ENCODE measurements around the gene KIF13A.

The KIF13A gene

GRCh38 chr6:17928514-17929430, 58.7 kb downstream of the KIF13A start:
- TF ChIP-seq ZFX (IDR thresholded peaks at IDR 0.05; ENCODE audit: borderline replicate concordance), result no peak
- TF ChIP-seq, protein P1, sequence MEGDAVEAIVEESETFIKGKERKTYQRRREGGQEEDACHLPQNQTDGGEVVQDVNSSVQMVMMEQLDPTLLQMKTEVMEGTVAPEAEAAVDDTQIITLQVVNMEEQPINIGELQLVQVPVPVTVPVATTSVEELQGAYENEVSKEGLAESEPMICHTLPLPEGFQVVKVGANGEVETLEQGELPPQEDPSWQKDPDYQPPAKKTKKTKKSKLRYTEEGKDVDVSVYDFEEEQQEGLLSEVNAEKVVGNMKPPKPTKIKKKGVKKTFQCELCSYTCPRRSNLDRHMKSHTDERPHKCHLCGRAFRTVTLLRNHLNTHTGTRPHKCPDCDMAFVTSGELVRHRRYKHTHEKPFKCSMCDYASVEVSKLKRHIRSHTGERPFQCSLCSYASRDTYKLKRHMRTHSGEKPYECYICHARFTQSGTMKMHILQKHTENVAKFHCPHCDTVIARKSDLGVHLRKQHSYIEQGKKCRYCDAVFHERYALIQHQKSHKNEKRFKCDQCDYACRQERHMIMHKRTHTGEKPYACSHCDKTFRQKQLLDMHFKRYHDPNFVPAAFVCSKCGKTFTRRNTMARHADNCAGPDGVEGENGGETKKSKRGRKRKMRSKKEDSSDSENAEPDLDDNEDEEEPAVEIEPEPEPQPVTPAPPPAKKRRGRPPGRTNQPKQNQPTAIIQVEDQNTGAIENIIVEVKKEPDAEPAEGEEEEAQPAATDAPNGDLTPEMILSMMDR (IDR thresholded peaks at IDR 0.05), result no peak
- no peak overlapping the region for H3K27ac ChIP-seq

DNA sequence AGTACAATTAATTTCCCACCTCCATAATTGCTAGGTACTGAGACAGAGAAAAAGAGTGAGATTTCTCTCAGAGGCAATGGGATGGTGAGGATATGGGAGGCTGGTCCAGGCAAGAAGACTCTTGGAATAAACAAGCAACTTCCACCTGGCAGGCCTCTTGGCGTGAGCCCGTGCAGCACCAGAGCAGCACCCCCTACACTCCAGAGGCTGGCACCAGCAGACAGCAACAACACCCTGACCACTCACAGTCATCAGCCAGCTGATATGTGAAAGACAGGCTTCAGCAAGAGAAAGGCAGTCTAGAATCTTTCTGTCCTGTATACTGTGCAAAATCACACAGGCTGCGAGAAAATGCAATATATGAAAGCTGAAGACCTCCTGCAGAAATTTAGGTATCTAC, 59.7 kb downstream of the KIF13A start:
- no peak for TF ChIP-seq ZFX (IDR thresholded peaks at IDR 0.05; ENCODE audit: borderline replicate concordance)
- TF ChIP-seq, protein P1 (IDR thresholded peaks at IDR 0.05), result no peak
- H3K27ac ChIP-seq, result no peak overlapping the region

- H3K27ac ChIP-seq, result no peak overlapping the region
- TF ChIP-seq ZFX (IDR thresholded peaks at IDR 0.05; ENCODE audit: borderline replicate concordance), result no peak
- TF ChIP-seq, protein P1 (IDR thresholded peaks at IDR 0.05), result no peak
Measured at GRCh38 chr6:17923401-17923863, 64.0 kb downstream of the KIF13A start.

DNA sequence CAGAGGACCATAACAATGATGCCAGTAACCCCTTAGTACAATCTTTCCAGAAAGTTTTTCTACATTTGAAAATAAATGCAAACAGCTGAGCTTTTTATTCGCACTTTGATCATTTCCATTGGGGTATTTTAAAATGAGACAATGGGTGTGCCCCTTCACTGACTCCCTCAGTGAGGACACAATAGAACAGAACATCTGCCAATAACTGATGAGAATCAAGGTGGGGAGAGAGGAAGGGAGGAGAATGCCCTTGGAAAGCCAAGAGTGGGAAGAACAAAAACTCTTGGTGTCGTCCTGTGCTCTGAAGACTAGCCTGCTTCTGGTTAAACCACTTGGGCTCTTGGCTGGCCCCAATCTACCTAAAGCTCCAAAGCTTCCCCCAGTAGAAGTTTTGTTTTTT, 66.0 kb downstream of the KIF13A start:
- TF ChIP-seq, protein P1 (IDR thresholded peaks at IDR 0.05), result no peak
- no peak for TF ChIP-seq ZFX (IDR thresholded peaks at IDR 0.05; ENCODE audit: borderline replicate concordance)
- H3K27ac ChIP-seq, result no peak overlapping the region

DNA sequence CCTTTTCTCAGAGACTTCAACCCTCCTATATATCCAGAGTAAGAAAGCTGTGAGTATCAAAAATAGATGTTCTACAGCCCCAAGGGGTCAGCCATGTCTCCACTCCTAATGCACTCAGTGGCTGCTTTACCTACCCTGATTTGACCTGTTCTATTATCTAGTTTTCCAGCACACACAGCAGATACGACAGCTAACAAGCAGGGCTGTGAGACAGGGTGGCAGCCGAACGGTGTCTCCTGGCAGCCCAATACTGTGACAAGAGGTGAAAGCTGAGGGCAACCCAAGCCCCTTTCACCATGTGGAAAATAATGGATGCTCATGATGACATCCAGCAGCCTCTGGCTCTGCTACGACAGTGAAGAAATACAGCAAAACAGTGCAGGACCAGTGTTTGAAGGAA, 67.9 kb downstream of the KIF13A start:
- TF ChIP-seq, protein P1 (IDR thresholded peaks at IDR 0.05), result no peak
- no peak for TF ChIP-seq ZFX (IDR thresholded peaks at IDR 0.05; ENCODE audit: borderline replicate concordance)
- no peak overlapping the region for H3K27ac ChIP-seq

DNA sequence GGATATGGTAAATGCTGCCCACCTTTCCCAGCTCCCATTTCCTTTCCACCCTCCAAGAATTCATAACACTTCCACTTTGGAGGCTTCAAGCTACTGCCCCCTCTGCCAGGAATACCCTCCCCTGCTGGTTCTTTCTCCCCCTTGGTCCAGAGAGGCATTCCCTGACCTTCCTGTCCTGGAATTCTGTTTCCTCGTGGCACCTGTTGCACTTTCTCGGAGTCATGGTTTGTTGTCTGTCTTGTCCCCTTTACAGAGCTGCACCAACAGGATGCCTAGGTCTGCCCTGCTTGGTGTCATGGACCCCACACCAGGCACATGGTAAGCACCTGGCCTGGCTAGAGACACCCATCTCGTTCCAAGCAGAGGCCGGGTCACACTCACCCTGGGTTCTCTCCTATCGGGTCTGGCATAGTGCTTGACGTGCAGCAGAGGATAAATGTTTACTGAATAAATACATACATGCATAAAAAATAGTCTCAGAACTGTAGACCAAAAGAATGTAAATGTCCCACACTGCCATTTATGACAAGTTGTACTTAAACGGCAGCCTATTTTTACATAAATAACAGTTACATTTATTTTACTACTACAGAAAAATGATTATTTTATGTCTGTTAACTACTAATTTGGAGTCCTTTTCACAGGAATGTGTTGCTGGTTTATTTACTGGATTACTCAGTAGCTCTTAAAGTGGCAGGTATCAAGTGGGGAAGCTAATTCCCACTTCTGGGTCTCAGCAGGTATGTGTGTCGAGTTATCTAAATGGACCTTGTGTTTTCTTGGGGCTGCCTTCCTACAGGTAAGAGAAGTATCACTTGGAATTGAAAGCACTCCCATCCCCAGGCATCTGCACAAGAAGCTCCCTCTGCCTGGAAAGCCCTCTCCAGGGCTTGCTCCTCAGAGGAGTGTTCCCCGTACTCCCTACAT, 69.3 kb downstream of the KIF13A start:
- H3K27ac ChIP-seq, result no peak overlapping the region
- TF ChIP-seq, protein P1 (IDR thresholded peaks at IDR 0.05), result no peak
- no peak for TF ChIP-seq ZFX (IDR thresholded peaks at IDR 0.05; ENCODE audit: borderline replicate concordance)

All from 22Rv1 (cell line).